AG09319 (cell line): ENCODE results near the gene LRRC23.

ENCODE experiments used
- DNase-seq: peaks from one replicate; pipeline ENCODE4 v3.0.0-alpha.2; 2010; ENCODE audit warnings: low read depth; ENCODE audit errors: extremely low read depth
- TF ChIP-seq, protein P1 (sequence below): IDR thresholded peaks from 2 replicates; pipeline ENCODE4 v1.5.1; 2011; ENCODE audit warnings: low read depth, mild to moderate bottlenecking, inconsistent platforms, low read length, moderate library complexity

The LRRC23 gene

GRCh38 chr12:6952121-6952862 lies 47.7 kb downstream of the LRRC23 start:
- DNase-seq = no peak
- TF ChIP-seq, protein P1, sequence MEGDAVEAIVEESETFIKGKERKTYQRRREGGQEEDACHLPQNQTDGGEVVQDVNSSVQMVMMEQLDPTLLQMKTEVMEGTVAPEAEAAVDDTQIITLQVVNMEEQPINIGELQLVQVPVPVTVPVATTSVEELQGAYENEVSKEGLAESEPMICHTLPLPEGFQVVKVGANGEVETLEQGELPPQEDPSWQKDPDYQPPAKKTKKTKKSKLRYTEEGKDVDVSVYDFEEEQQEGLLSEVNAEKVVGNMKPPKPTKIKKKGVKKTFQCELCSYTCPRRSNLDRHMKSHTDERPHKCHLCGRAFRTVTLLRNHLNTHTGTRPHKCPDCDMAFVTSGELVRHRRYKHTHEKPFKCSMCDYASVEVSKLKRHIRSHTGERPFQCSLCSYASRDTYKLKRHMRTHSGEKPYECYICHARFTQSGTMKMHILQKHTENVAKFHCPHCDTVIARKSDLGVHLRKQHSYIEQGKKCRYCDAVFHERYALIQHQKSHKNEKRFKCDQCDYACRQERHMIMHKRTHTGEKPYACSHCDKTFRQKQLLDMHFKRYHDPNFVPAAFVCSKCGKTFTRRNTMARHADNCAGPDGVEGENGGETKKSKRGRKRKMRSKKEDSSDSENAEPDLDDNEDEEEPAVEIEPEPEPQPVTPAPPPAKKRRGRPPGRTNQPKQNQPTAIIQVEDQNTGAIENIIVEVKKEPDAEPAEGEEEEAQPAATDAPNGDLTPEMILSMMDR = no peak

- DNase-seq = no peak
- TF ChIP-seq, protein P1 = no peak
Observed at GRCh38 chr12:6952863-6953441, 48.3 kb downstream of the LRRC23 start.

GRCh38 chr12:6953442-6954315 lies 49.1 kb downstream of the LRRC23 start:
- TF ChIP-seq, protein P1 = no peak
- no peak for DNase-seq

DNA sequence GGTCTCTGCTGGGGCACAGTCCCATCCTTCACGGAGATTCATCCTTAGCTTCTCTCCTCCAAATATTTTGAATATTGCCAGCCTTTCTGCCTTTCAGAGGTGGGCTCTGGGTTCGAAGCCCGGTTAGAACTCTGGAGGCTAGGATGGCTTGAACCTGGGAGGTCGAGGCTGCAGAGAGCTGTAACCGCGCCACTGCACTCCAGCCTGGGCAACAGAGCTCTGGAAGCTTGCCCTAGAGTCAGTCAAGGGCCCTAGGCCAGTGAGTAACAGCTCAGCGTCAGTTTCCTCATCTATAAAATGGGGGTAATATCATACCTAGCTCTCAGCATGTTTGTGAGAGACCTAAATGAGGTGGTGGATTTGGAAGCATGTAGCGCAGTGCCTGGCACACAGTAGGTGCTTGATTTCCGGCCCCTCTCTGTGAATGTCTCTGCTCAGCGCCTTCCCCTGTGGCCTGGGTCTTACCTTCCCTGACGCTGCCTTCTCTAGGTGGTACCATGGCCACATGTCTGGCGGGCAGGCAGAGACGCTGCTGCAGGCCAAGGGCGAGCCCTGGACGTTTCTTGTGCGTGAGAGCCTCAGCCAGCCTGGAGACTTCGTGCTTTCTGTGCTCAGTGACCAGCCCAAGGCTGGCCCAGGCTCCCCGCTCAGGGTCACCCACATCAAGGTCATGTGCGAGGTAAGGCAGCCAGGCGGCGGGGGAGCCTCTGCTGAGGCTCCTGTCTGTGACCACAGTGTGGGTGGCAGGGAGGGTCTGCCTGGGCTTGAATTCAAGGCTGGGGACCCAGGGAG lies 49.9 kb downstream of the LRRC23 start:
- TF ChIP-seq, protein P1 = no peak

DNA sequence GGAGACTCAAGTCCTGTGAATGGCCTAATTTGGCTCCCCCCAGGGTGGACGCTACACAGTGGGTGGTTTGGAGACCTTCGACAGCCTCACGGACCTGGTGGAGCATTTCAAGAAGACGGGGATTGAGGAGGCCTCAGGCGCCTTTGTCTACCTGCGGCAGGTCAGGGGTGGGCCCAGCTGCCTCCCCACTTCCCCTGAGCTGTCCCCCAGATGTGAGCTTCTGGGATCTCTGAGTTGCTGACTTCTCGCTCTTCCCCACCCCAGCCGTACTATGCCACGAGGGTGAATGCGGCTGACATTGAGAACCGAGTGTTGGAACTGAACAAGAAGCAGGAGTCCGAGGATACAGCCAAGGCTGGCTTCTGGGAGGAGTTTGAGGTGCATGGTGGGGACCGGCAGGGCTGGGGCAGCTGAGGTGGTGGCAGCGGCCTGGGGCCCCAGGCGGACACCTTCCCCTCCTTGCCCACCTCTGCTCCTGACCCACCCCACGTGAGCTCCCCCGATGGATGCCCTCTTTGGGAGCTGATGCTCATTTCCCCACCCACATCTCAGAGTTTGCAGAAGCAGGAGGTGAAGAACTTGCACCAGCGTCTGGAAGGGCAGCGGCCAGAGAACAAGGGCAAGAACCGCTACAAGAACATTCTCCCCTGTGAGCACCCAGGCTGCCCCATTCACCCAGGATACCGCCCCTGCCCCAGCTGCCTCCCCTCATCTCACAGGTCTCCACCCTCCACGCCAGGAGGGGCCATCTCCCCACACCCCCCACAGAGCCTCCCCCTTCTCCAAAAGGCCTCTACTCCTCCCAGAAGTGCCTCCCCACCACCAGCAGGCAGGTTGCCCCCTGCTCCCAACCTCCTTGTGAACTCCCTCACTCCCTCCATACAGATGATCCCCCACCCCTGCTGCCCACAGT lies 50.7 kb downstream of the LRRC23 start:
- no peak for DNase-seq
- TF ChIP-seq, protein P1 = no peak

More for the DNA sequence above, 49.9 kb downstream of the LRRC23 start:
- DNase-seq = no peak

DNA sequence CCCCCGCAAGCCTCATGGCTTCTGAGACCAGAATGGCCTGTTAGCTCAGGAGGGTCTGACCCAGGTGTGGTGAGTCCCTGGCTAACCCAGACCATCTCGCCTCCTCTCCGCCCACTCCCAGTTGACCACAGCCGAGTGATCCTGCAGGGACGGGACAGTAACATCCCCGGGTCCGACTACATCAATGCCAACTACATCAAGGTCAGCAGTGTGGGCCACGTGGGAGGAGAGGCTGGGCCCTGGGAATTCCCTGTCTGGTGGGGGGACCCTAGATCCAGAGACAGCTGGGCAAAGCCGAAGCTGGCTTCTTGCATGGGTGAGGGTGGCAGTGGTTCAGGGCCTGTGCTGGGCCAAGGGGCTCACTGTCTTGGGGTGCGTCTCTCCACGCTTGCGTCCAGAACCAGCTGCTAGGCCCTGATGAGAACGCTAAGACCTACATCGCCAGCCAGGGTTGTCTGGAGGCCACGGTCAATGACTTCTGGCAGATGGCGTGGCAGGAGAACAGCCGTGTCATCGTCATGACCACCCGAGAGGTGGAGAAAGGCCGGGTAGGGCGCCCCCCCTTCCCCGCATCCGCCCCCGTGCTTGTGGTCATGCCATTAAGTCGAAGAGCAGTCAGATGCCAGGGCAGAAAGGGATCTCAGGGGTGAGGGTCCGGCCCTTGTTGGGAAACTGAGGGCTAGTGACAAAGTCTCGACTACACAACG lies 51.6 kb downstream of the LRRC23 start:
- TF ChIP-seq, protein P1 = no peak
- no peak for DNase-seq
